NT2/D1 (cell line): ENCODE measurements around the gene PCDHGA9.

Source experiments
- SUZ12 ChIP-seq: IDR thresholded peaks from 2 replicates; pipeline ENCODE4 v1.6.1; 2011; ENCODE audit not compliant: insufficient read length, insufficient read depth; ENCODE audit errors: extremely low read depth
- YY1 ChIP-seq: IDR thresholded peaks from 2 replicates; pipeline ENCODE4 v1.6.1; 2011; ENCODE audit not compliant: insufficient read length, insufficient read depth
- ZNF274 ChIP-seq: IDR thresholded peaks from 2 replicates; pipeline ENCODE4 v1.6.1; 2011; ENCODE audit warnings: mild to moderate bottlenecking, low read depth, low read length

- TF ChIP-seq ZNF274 = no peak
- TF ChIP-seq YY1 = no peak
- no peak for TF ChIP-seq SUZ12
Measured at GRCh38 chr5:141412854-141413539, 10.4 kb downstream of the PCDHGA9 start, which contains the start of gene PCDHGA10.
